GM12878 (cell line): ENCODE results near the gene VWA3A. TPM values are rescaled to one million over a fixed set of nuclear protein-coding genes. Genes with fewer than 3 reads are reported as not detected.

Experiments
- ATAC-seq: fragments of 200-7000 bp; cut with Tn5 transposase; 3 replicates; pipeline ENCODE4 v1.9.1; 2020; ENCODE audit warnings: mild to moderate bottlenecking, moderate library complexity
- BruUV-seq: library from RNA; stranded (reverse); fragments of 400-500 nt; replicated peaks from 2 replicates; lab custom pipeline; 2021; lab: Mats Ljungman, UMichigan
- CTCF ChIA-PET: fragments of 300-600 bp; sonication (Branson Sonifier 250); formaldehyde crosslinking; extraction: SDS; loops from one replicate; lab custom pipeline; 2021; ENCODE audit warnings: inconsistent platforms; lab: Yijun Ruan, JAX
- POLR2A ChIA-PET: fragments of 350-600 bp; formaldehyde crosslinking; extraction: SDS; loops from one replicate; lab custom pipeline; 2021; ENCODE audit warnings: inconsistent platforms; lab: Charles Lee
- RAD21 ChIA-PET: fragments of 300-600 bp; sonication (Branson Sonifier 250); formaldehyde crosslinking; loops from one replicate; lab custom pipeline; 2023; ENCODE audit warnings: antibody characterized with exemption; ENCODE audit not compliant: unreplicated experiment; lab: Charles Lee
- SMC1A ChIA-PET: fragments of 300-600 bp; sonication (Branson Sonifier 250); formaldehyde crosslinking; loops from one replicate; lab custom pipeline; 2023; ENCODE audit not compliant: unreplicated experiment, uncharacterized antibody; lab: Charles Lee
- DNase-seq: peaks from one replicate; pipeline ENCODE4 v3.0.0-alpha.2; 2011; ENCODE audit warnings: low read depth, low spot score
- FAIRE-seq: peaks from 3 replicates; lab custom pipeline; 2011; peaks lifted over from hg19 to GRCh38; lab: Jason Lieb, UNC
- H2AFZ ChIP-seq: 2 replicates; pipeline ENCODE4 v1.6.0; 2011; ENCODE audit warnings: low read depth, low read length, control low read depth; ENCODE audit not compliant: control insufficient read depth
- H3K27ac ChIP-seq: 2 replicates; pipeline ENCODE4 v1.5.1; 2011; ENCODE audit warnings: control low read depth; ENCODE audit not compliant: control insufficient read depth, insufficient read depth
- H3K27me3 ChIP-seq, 2 experiments: replicated peaks in 1 of 2; 2 replicates each; pipeline versions ENCODE4 v1.6.0 to v1.6.1; 2011; ENCODE audit warnings: low read length in 1 of 2; ENCODE audit not compliant: control insufficient read depth in 2 of 2, insufficient read depth in 2 of 2
- H3K36me3 ChIP-seq, 2 experiments: 2 replicates each; pipeline ENCODE4 v1.5.1; 2011; ENCODE audit warnings: low read length in 1 of 2; ENCODE audit not compliant: control insufficient read depth in 2 of 2, insufficient read depth in 2 of 2
- H3K4me1 ChIP-seq: 2 replicates; pipeline ENCODE4 v1.6.1; 2011; ENCODE audit warnings: mild to moderate bottlenecking, low read length, moderate library complexity, mixed read lengths; ENCODE audit not compliant: control insufficient read depth, insufficient read depth
- H3K4me2 ChIP-seq: 2 replicates; pipeline ENCODE4 v1.6.0; 2011; ENCODE audit warnings: control low read depth; ENCODE audit not compliant: control insufficient read depth, insufficient read depth
- H3K4me3 ChIP-seq: fragments of 200-600 bp; sonication (generic); 2 replicates; pipeline ENCODE4 v1.5.1; 2016
- H3K79me2 ChIP-seq: 2 replicates; pipeline ENCODE4 v1.6.0; 2011; ENCODE audit warnings: low read length; ENCODE audit not compliant: control insufficient read depth, insufficient read depth
- H3K9ac ChIP-seq: 2 replicates; pipeline ENCODE4 v1.8.0; 2011; ENCODE audit warnings: low read length, control low read depth, mixed read lengths; ENCODE audit not compliant: control insufficient read depth, insufficient read depth
- H3K9me3 ChIP-seq: replicated peaks from 3 replicates; pipeline ENCODE4 v1.5.1; 2011; ENCODE audit warnings: mild to moderate bottlenecking, low read length; ENCODE audit not compliant: control insufficient read depth, insufficient read depth
- H4K20me1 ChIP-seq: 2 replicates; pipeline ENCODE4 v1.6.0; 2011; ENCODE audit not compliant: control insufficient read depth, insufficient read depth
- CBX5 ChIP-seq: sonication (generic); IDR thresholded peaks from 2 replicates; pipeline ENCODE4 v1.6.1; 2016; ENCODE audit warnings: low read depth, moderate library complexity, mild to moderate bottlenecking, inconsistent platforms
- IRF3 ChIP-seq: fragments of 450-650 bp; IDR thresholded peaks from 2 replicates; pipeline ENCODE4 v1.6.1; 2014; ENCODE audit warnings: mild to moderate bottlenecking
- MYC ChIP-seq: IDR thresholded peaks from 2 replicates; pipeline ENCODE4 v1.6.1; 2011; ENCODE audit warnings: mild to moderate bottlenecking, low read length, moderate library complexity, inconsistent platforms; ENCODE audit not compliant: insufficient read depth, insufficient replicate concordance, insufficient read length, severe bottlenecking
- RFX5 ChIP-seq: IDR thresholded peaks from 2 replicates; pipeline ENCODE4 v1.6.1; 2011; ENCODE audit warnings: low read depth, low read length, improper control_type of control experiment
- ZNF592 ChIP-seq: fragments of 450-650 bp; IDR thresholded peaks from 2 replicates; pipeline ENCODE4 v1.6.1; 2017; ENCODE audit warnings: mild to moderate bottlenecking, moderate library complexity
- WGBS: methylation state at CpG from one replicate; pipeline ENCODE4 v1.1.6; 2016; ENCODE audit warnings: low lambda C conversion rate; ENCODE audit not compliant: insufficient replicate concordance, insufficient coverage; ENCODE audit errors: missing lambda C conversion rate; 5-methylcytosine and 5-hydroxymethylcytosine counted together
- in situ Hi-C: fragments of 300-500 bp; cut with MboI; formaldehyde crosslinking; loops from 9 replicates; pipeline ENCODE4 v1.14.3; 2018; ENCODE audit warnings: mixed read lengths
- intact Hi-C: fragments of 100-400 bp; cut with micrococcal nuclease; formaldehyde crosslinking; loops from one replicate; pipeline ENCODE4 v1.14.2; 2022; ENCODE audit not compliant: unreplicated experiment
- polyA plus RNA-seq, 11 experiments: library from polyadenylated mRNA; depleted of rRNA in 4 of 11; unstranded in 6 of 11; stranded (reverse) in 5 of 11; fragments of >200 nt; fragmentation: Nextera tagmentation in 4 of 11; fragmentation: Illumina TruSeq in 1 of 11; extraction: Ambion mirVana in 4 of 11; extraction: Trizol in 1 of 11; gene quantifications; 1 replicate in 1 of 11; 2 replicates in 10 of 11; pipeline versions ENCODE4 v1.2.1 to v1.2.3, GENCODE V29; 2011 to 2016; ENCODE audit warnings: inconsistent platforms in 2 of 11, missing spikeins in 2 of 11, low read depth in 1 of 11
- total RNA-seq, 4 experiments: library from RNA; depleted of rRNA in 3 of 4; stranded (reverse); fragments of >200 nt in 3 of 4; fragmentation: Illumina TruSeq in 1 of 4; extraction: Trizol in 1 of 4; gene quantifications; 2 replicates each; pipeline versions ENCODE4 v1.2.1 to v1.2.3, GENCODE V29; 2013 to 2021

Gene VWA3A
- total and polyA plus RNA-seq, 10 of the 15 experiments (the other 5 are each of a cell fraction or from before 2014, with no cell fraction given) = 0.01 TPM; not detected in 9

DNA sequence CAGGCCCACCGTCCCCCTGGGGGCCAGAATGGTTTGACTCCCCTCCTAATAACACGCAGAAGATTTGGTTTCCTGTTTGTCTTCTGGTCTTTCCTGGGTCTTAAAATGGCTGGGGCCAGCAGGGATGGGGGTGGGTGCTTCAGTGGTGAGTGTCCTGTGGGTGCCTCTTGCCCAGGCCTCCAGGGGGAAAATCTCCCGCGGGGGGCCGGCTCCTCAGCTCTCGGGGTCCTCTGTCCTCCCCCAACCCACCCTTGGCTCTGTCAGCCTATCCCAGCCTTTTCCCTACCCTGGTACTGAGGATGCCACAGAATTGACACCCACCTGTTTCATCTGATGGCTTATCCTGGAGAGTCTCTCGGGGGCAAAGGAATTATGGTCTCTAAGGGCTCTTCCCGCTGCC lies 46.1 kb downstream of the VWA3A start:
- in situ Hi-C loops = no loop called here
- intact Hi-C loops = no loop called here
- peaks cover 0 to 3% of the 10 kb centered on the region in 2 experiments; a peak in 2 of 4 replicates for H3K27me3 ChIP-seq
- ATAC-seq (no peak), DNase-seq (no peak), FAIRE-seq (no peak)
- H3K27ac ChIP-seq = no peak overlapping the region
- POLR2A ChIA-PET = no interaction called here
- H3K9me3 ChIP-seq = no peaks in the 10 kb centered on the region
- no peak for TF ChIP-seq RFX5
- no peak for TF ChIP-seq MYC
- TF ChIP-seq IRF3 = no peak
- no peak for TF ChIP-seq CBX5
- no peak for TF ChIP-seq ZNF592
- WGBS = 3% methylated on average over 8 of the region's 8 CpGs
- H3K4me3 ChIP-seq = no peak overlapping the region
- H3K4me2 ChIP-seq = no peak overlapping the region
- H3K9ac ChIP-seq = no peak overlapping the region
- H3K36me3 ChIP-seq = no peaks in the 10 kb centered on the region
- no peaks in the 10 kb centered on the region for H3K79me2 ChIP-seq
- RAD21 ChIA-PET = no interaction called here
- BruUV-seq = no TSS peak
- no peaks in the 10 kb centered on the region for H3K4me1 ChIP-seq
- H2AFZ ChIP-seq = no peak overlapping the region
- SMC1A ChIA-PET = no interaction called here
- no peaks in the 10 kb centered on the region for H4K20me1 ChIP-seq
- CTCF ChIA-PET = interaction anchor here (1.4 kb wide), 1 partner anchor 61 kb away, joined by 4 read pairs; no protein-coding TSS in a partner anchor
